Uterus (tissue), 2 donors: ENCODE measurements around the gene LHB.

Experiments used
- CTCF ChIP-seq, 4 experiments: fragments of 200-600 bp in 2 of 4; fragments of 450-650 bp in 2 of 4; sonication (generic) in 2 of 4; IDR thresholded peaks; one replicate each; pipeline ENCODE4 v1.5.1; 2016 to 2019; ENCODE audit warnings: antibody characterized with exemption in 4 of 4, mild to moderate bottlenecking in 2 of 4, moderate library complexity in 1 of 4
- POLR2A ChIP-seq, 2 donors: fragments of 450-650 bp; IDR thresholded peaks; one replicate each; pipeline ENCODE4 v1.6.1; 2016; ENCODE audit warnings: antibody characterized with exemption in 2 of 2, mild to moderate bottlenecking in 1 of 2, moderate library complexity in 1 of 2

- TF ChIP-seq CTCF (IDR thresholded peaks at IDR 0.05) (no peak), POLR2A (IDR thresholded peaks at IDR 0.05) (no peak)
Observed at GRCh38 chr19:49014870-49015255, 2.0 kb downstream of the LHB start.
